ENCODE measurements around the gene CLPX.

Gene CLPX

DNA sequence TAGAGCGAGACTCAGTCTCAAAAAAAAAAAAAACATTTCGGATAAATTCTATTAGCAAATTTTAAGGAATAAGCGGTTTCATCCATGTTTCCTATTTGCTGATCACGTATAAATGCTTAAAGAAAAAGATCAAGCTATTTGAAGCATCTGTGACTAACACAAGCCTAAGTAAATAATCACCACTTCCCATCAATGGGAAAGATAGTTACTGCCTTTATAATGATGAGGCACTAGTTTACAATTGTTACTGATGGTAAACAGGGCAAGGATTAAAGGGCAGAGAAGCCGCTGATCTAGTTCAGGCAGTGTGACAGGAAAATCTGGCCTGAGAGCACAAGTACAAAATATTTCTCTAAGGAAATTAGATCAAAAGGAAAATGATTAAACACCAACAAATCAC, 13.7 kb downstream of the CLPX start:
- H3K27ac ChIP-seq = peak overlapping the region; percentile 5; the same call in 1 of the 2 replicates
- TF ChIP-seq, protein P1, sequence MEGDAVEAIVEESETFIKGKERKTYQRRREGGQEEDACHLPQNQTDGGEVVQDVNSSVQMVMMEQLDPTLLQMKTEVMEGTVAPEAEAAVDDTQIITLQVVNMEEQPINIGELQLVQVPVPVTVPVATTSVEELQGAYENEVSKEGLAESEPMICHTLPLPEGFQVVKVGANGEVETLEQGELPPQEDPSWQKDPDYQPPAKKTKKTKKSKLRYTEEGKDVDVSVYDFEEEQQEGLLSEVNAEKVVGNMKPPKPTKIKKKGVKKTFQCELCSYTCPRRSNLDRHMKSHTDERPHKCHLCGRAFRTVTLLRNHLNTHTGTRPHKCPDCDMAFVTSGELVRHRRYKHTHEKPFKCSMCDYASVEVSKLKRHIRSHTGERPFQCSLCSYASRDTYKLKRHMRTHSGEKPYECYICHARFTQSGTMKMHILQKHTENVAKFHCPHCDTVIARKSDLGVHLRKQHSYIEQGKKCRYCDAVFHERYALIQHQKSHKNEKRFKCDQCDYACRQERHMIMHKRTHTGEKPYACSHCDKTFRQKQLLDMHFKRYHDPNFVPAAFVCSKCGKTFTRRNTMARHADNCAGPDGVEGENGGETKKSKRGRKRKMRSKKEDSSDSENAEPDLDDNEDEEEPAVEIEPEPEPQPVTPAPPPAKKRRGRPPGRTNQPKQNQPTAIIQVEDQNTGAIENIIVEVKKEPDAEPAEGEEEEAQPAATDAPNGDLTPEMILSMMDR (IDR thresholded peaks at IDR 0.05) = no peak
- no peak for TF ChIP-seq ZFX (IDR thresholded peaks at IDR 0.05; ENCODE audit: borderline replicate concordance)

DNA sequence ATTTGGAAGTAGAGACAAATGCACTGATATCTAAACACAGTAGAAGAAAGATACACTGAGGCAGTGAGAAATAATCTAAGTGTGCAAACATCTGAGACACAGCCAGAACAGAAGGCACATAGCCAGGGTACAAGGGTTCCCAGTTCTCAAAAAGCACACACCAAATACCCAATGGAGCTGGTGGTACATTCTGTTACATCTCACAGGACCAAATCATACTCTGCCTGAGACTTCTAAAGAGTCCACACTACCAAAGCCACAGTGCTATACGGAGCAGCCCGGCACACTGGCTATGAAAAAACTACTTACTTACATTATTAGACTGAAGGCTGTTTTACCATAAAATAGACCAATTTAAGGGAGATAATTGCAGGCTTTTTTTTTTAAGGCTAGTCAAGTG, 19.3 kb downstream of the CLPX start:
- no peak for TF ChIP-seq ZFX (IDR thresholded peaks at IDR 0.05; ENCODE audit: borderline replicate concordance)
- TF ChIP-seq, protein P1 (IDR thresholded peaks at IDR 0.05) = no peak
- no peak overlapping the region for H3K27ac ChIP-seq

DNA sequence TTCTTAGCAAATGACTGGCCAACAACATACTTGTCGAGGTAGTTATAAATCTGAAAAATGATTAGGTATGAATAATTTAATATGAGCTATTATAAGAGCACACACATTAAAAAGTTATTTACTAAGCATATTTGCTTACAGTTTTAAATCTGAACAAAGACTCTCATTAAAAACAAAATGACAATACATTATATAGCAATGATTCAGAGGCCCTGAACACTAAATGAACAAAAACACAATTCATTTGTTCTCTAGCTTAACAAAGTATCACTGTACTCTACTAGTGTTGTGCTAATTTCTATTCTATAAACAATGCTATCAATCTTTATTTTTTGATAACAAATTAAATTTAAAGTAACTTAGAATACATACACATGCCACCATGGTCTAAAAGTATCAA, 21.0 kb downstream of the CLPX start:
- TF ChIP-seq ZFX (IDR thresholded peaks at IDR 0.05; ENCODE audit: borderline replicate concordance) = no peak
- TF ChIP-seq, protein P1 (IDR thresholded peaks at IDR 0.05) = no peak
- H3K27ac ChIP-seq = no peak overlapping the region

DNA sequence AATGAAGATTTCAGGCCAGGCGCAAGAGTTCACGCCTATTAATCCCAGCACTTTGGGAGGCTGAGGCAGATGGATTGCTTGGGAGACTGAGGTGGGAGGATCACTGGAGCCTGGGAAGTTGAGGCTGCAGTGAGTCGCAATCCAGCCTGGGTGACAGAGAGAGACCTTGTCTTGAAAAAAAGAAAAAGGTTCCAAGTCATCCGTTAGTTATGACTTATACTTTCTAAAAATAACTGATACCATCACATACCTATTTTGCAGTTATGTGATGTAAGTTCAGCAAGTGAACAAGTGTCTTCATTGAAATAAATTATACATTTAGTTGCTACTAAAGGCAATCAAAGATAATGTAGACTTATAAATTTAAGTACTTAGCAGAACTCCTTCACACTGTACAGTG, 22.1 kb downstream of the CLPX start:
- H3K27ac ChIP-seq = no peak overlapping the region
- TF ChIP-seq, protein P1 (IDR thresholded peaks at IDR 0.05) = no peak
- no peak for TF ChIP-seq ZFX (IDR thresholded peaks at IDR 0.05; ENCODE audit: borderline replicate concordance)

DNA sequence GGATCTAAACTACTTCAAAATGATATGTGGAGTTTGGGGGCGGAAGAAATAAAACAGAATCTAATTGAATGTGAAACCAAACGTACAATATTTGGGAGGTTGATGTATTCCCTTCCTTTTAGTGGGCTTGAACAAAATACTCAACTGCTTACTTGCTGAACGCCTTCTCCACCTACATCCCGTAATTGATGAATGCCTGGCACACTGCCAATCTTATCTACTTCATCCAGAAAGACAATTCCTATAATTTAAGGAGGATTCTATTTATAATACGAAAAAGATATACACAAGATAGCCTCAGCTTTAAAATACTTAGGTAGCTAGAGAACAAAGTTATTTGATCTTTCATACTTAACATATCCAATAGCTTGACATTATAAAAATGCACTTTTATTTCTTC, 28.4 kb downstream of the CLPX start:
- no peak overlapping the region for H3K27ac ChIP-seq
- TF ChIP-seq ZFX (IDR thresholded peaks at IDR 0.05; ENCODE audit: borderline replicate concordance) = no peak
- TF ChIP-seq, protein P1 (IDR thresholded peaks at IDR 0.05) = no peak

DNA sequence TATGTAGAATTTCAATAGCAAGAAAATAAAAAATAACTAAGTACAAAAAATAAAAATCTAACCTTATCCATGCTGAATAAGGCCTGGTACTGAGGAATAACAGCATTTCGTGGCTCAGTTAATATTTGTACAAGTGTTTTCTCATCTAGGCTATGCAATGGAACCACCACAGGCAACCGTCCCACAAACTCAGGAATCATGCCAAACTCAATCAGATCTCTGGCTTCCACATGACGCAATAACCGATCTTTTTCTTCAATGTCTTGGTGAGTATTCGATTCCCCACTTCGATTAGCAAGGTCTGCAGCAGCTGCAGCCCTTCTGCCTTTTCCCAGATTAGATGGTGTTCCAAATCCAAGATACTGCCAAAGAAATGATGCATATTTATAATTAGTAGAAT, 30.4 kb downstream of the CLPX start:
- TF ChIP-seq ZFX (IDR thresholded peaks at IDR 0.05; ENCODE audit: borderline replicate concordance) = no peak
- TF ChIP-seq, protein P1 (IDR thresholded peaks at IDR 0.05) = no peak
- H3K27ac ChIP-seq = no peak overlapping the region

DNA sequence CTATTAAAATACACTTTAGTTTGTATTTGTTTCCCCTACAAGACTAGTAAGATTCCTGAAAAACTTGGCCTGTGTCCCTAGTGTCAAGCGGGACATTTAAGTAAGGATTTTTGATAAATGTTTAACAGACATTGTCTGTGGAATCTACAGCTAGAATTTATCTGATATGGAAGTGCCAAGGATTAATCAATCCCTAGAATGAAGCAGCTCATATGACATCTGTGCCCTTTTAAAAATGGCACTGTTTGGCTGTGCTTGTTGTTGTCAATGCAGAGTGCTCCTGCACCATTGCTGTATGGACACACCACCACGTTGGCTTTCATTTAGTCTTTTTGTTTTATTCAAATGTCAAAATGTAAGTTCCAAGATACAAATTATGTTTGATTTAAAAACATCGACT, 37.2 kb downstream of the CLPX start:
- TF ChIP-seq ZFX (IDR thresholded peaks at IDR 0.05; ENCODE audit: borderline replicate concordance) = no peak
- TF ChIP-seq, protein P1 (IDR thresholded peaks at IDR 0.05) = no peak
- no peak overlapping the region for H3K27ac ChIP-seq
